ENCODE data around the gene GNS.

- no peak for TF ChIP-seq CTCF (conservative IDR thresholded peaks at IDR 0.05)
- no peak for TF ChIP-seq EZH2 (IDR thresholded peaks at IDR 0.05; ENCODE audit: low read depth)
Observed at GRCh38 chr12:64688219-64688618, 71.0 kb downstream of the GNS start.

Measured in PC-9 (cell line).